Activated CD4-positive, alpha-beta T cell treated with anti-CD3 and anti-CD28 coated beads, Interleukin-2, amount 50 U/mL, for 16 hours (primary cell): ENCODE data around the gene SLC26A1.

Experiments used
- DNase-seq: peaks from one replicate; pipeline ENCODE4 v3.0.0-alpha.2; 2020

Gene SLC26A1, protein sequence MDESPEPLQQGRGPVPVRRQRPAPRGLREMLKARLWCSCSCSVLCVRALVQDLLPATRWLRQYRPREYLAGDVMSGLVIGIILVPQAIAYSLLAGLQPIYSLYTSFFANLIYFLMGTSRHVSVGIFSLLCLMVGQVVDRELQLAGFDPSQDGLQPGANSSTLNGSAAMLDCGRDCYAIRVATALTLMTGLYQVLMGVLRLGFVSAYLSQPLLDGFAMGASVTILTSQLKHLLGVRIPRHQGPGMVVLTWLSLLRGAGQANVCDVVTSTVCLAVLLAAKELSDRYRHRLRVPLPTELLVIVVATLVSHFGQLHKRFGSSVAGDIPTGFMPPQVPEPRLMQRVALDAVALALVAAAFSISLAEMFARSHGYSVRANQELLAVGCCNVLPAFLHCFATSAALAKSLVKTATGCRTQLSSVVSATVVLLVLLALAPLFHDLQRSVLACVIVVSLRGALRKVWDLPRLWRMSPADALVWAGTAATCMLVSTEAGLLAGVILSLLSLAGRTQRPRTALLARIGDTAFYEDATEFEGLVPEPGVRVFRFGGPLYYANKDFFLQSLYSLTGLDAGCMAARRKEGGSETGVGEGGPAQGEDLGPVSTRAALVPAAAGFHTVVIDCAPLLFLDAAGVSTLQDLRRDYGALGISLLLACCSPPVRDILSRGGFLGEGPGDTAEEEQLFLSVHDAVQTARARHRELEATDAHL

GRCh38 chr4:993111-994029 lies at the start of gene SLC26A1:
Gene SLC26A1, minus strand, starts transcription at chr4:993404. Its CDS starts 1,701 bp downstream, at chr4:991703.
- DNase-seq = no peak

GRCh38 chr4:1042352-1043055 lies 49.3 kb upstream of the SLC26A1 start:
- DNase-seq = no peak

DNA sequence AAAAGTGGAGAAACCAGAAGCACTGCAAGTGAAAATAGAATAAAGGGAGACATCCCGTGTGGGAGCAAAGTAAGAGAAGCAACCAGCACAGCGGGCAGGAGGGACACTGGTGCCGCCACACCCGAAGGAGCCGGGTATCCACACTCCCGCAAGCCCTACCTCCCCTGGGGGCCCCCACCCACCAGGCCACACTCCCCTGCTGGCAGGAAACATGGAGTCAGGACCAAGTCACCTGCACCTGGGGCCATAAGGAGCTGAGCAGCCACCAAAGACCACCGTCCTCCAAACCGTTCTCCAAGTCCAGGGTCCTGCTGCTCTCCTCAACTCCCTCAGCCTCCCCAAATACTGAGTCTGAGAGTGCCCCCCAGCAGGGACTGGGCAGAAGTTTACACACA lies 48.7 kb upstream of the SLC26A1 start:
- no peak for DNase-seq

- no peak for DNase-seq
Observed at GRCh38 chr4:1041147-1041935, 48.1 kb upstream of the SLC26A1 start.

DNA sequence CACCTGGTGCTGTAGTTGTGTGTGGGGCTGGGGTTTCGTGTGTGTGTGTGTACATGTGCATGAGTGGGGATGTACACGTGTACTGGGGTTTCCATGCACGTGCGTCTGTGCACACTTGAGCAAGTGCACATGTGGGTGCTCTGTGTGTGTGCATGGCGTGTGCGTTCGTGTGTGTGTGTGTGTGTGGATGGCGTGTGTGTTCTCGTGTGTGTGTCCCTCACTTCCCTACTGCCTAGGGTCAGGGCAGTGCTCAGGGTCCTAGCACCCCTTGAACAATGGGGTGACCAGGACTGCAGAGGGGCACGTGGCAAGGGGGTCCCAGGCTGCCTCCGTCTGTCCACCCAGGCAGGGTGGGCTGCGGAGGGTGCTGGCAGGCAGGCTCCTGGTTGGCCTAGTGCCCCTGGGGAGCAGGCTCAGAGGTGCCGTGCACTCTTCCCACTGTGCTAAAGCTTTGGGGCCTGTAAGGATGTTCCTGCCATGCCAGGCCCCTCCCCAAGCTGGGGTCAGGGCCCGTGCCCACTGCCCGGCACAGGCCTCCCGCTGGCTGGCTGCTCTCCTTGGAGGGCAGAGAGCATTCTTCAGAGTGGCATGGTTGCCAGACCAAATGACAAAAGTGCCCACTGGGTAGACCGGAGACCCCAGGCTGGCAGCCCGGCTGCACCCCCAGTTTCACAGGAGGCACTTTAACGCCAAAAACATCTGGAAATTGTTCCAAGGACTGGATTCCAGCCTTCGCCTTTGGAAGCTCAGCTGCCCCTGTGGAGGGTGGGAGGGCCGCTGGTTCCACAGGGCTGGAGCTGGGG lies 47.3 kb upstream of the SLC26A1 start:
- no peak for DNase-seq

- no peak for DNase-seq
Observed at GRCh38 chr4:1039493-1040343, 46.5 kb upstream of the SLC26A1 start.

GRCh38 chr4:1038948-1039492 lies 45.8 kb upstream of the SLC26A1 start:
- DNase-seq = no peak

GRCh38 chr4:1036976-1037810 lies 44.0 kb upstream of the SLC26A1 start:
- no peak for DNase-seq

GRCh38 chr4:1036095-1036494 lies 42.9 kb upstream of the SLC26A1 start:
- no peak for DNase-seq

DNA sequence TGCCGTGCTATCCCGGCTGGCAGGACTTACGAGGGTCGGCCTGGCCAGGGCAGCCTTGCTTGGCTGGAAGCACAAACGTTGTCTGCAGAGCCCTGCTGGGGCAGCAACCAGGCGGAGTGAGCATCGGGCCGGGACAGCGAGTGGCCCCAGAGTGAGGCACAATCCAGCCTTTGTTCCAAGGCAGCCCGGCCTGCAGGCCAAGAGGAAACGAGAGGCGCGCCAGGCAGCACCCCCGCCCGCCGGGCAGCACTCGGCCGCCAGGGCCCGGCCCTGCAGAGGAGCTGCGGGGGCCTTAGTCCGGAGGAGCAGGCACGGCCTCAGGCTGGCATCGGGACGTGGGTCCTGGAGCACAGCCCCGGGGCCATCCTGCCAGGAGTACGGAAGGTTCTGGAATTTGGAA lies 42.3 kb upstream of the SLC26A1 start:
- DNase-seq = no peak

DNA sequence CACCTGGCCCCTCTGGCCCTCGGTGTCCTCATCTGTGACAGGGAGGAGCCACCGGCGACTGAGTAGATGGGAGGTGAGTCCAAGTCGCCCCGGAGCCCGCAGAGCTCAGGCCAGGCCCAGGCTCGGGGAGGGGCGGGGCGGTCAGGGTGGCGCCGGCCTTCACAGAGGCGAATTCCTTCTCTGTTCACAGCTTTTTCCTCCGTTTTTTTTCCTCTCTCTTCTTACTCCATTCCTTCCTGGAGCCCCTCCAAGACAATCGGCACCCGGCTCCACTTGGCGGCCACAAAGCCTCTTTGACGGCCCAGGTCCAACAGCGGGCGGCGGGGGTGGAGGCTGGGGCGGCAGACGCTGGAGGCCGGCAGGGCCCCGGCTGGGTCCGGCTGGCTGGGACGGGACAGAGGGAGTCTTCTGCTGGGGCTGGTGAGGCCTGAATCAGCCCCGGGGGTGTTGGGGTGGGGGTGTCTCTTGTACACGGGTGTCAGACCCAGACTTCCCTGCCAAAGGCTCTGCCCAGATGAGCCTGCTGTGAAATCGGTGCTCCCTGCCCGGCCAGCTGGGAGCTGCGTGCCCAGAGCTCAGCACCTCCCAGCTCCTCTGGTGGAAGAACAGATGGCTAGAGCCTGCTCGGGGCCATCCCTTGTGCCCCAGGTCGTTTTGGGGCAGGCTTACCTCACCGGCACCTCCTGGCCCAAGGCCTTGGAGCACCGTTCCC lies 40.8 kb upstream of the SLC26A1 start:
- DNase-seq = no peak

GRCh38 chr4:1032861-1033260 lies 39.7 kb upstream of the SLC26A1 start:
- no peak for DNase-seq

- DNase-seq = no peak
Observed at GRCh38 chr4:1031956-1032795, 39.0 kb upstream of the SLC26A1 start.

GRCh38 chr4:1031346-1031745 lies 38.1 kb upstream of the SLC26A1 start:
- no peak for DNase-seq

- DNase-seq = no peak
Observed at GRCh38 chr4:1030559-1030958, 37.4 kb upstream of the SLC26A1 start.

GRCh38 chr4:1030031-1030430 lies 36.8 kb upstream of the SLC26A1 start:
- no peak for DNase-seq

DNA sequence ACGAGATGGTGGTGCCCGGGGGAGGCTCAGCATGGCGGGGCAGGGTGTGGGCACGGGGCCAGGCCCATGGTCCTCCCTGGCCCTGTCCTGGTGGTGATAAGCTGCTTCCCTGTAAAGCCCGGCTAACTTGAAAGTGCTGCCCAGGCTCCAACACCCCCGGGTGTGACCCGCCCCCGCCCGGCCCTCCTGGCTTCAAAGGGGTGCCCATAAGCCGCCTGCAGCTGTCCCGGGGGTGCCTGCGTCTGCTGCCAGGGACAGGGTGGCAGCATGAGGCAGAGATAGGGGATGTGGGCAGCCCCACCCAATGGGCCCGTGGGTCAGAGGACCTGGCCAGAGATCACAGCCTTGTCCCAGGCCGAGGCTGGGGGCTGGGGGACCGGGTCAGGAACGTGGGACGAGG lies 36.3 kb upstream of the SLC26A1 start:
- DNase-seq = no peak
